H1 (cell line): Measurements from ENCODE around the gene TNN. TPM values are rescaled to one million over a fixed set of nuclear protein-coding genes. Genes with fewer than 3 reads are reported as not detected.

Experiments used
- CTCF ChIA-PET: fragments of 300-600 bp; sonication (Branson Sonifier 250); formaldehyde crosslinking; loops from one replicate; lab custom pipeline; 2021; ENCODE audit not compliant: partially characterized antibody; lab: Charles Lee
- POLR2A ChIA-PET: fragments of 300-600 bp; sonication (Branson Sonifier 250); formaldehyde crosslinking; loops from one replicate; lab custom pipeline; 2021; ENCODE audit warnings: inconsistent platforms; ENCODE audit not compliant: partially characterized antibody; lab: Charles Lee
- DNase-seq, 2 experiments: peaks; one replicate each; pipeline versions ENCODE4 v3.0.0 to v3.0.0-alpha.2; 2010 to 2022; ENCODE audit warnings: low spot score in 2 of 2, low read depth in 1 of 2, mixed read lengths in 1 of 2
- FAIRE-seq: peaks from 2 replicates; lab custom pipeline; 2011; peaks lifted over from hg19 to GRCh38; lab: Jason Lieb, UNC
- H2AFZ ChIP-seq: 2 replicates; pipeline ENCODE4 v1.8.1; 2012; ENCODE audit warnings: low read length, inconsistent platforms
- H2AK5ac ChIP-seq: 2 replicates; pipeline ENCODE4 v1.6.1; 2013; ENCODE audit warnings: low read depth, low read length
- H2BK120ac ChIP-seq: replicated peaks from 2 replicates; pipeline ENCODE3; 2013; ENCODE audit warnings: low read depth, low read length, inconsistent platforms
- H2BK12ac ChIP-seq: 2 replicates; pipeline ENCODE4 v1.6.1; 2013; ENCODE audit warnings: low read depth, low read length
- H2BK15ac ChIP-seq: 2 replicates; pipeline ENCODE4 v1.6.1; 2013; ENCODE audit warnings: low read length
- H2BK20ac ChIP-seq: 2 replicates; pipeline ENCODE4 v1.6.1; 2013; ENCODE audit warnings: low read length
- H2BK5ac ChIP-seq: 2 replicates; pipeline ENCODE4 v1.6.1; 2013; ENCODE audit warnings: low read depth, low read length
- H3K14ac ChIP-seq: 2 replicates; pipeline ENCODE4 v1.6.1; 2013; ENCODE audit warnings: inconsistent platforms; ENCODE audit not compliant: insufficient read length
- H3K18ac ChIP-seq: 2 replicates; pipeline ENCODE4 v1.6.1; 2013; ENCODE audit warnings: low read length; ENCODE audit errors: extremely low read depth
- H3K23ac ChIP-seq: 2 replicates; pipeline ENCODE4 v1.6.1; 2013; ENCODE audit warnings: inconsistent platforms; ENCODE audit not compliant: insufficient read length
- H3K23me2 ChIP-seq: 2 replicates; pipeline ENCODE4 v1.6.1; 2013; ENCODE audit warnings: low read depth, low read length
- H3K27ac ChIP-seq: 2 replicates; pipeline ENCODE4 v1.6.1; 2011; ENCODE audit warnings: low read depth, low read length, inconsistent platforms
- H3K27me3 ChIP-seq, 4 experiments: replicated peaks in 1 of 4; 1 replicate in 1 of 4; 2 replicates in 3 of 4; pipeline versions ENCODE4 v1.6.1 to v1.8.1; 2011 to 2013; ENCODE audit warnings: low read length in 3 of 4, mild to moderate bottlenecking in 3 of 4, inconsistent platforms in 2 of 4, mixed read lengths in 2 of 4, moderate library complexity in 1 of 4; ENCODE audit not compliant: control insufficient read depth in 3 of 4, insufficient read depth in 3 of 4; ENCODE audit errors: extremely low read depth in 1 of 4
- H3K36me3 ChIP-seq, 4 experiments: 2 replicates each; pipeline versions ENCODE4 v1.6.1 to v1.8.1; 2011 to 2013; ENCODE audit warnings: mild to moderate bottlenecking in 4 of 4, low read length in 3 of 4, moderate library complexity in 2 of 4, control low read depth in 1 of 4, inconsistent platforms in 1 of 4; ENCODE audit not compliant: insufficient read depth in 4 of 4, control insufficient read depth in 2 of 4
- H3K4ac ChIP-seq: replicated peaks from 2 replicates; pipeline ENCODE3; 2013; ENCODE audit warnings: low read length, low read depth, mixed read lengths, inconsistent platforms; ENCODE audit not compliant: insufficient read length
- H3K4me1 ChIP-seq, 4 experiments: replicated peaks in 1 of 4; 1 replicate in 1 of 4; 2 replicates in 3 of 4; pipeline versions ENCODE4 v1.6.1 to v1.8.1; 2011 to 2013; ENCODE audit warnings: low read length in 3 of 4, inconsistent platforms in 2 of 4, mixed read lengths in 1 of 4; ENCODE audit not compliant: insufficient read depth in 4 of 4, control insufficient read depth in 3 of 4
- H3K4me2 ChIP-seq, 2 experiments: 2 replicates each; pipeline versions ENCODE4 v1.6.1 to v1.8.1; 2011 to 2013; ENCODE audit warnings: low read depth in 2 of 2, low read length in 2 of 2, control low read depth in 1 of 2, inconsistent platforms in 1 of 2, mild to moderate bottlenecking in 1 of 2; ENCODE audit not compliant: insufficient read depth in 1 of 2
- H3K4me3 ChIP-seq, 4 experiments: fragments of 200-600, 300-600 bp in 1 of 4; sonication (generic), shearing (Covaris generic), sonication (Bioruptor Twin) in 1 of 4; 2 replicates each; pipeline versions ENCODE4 v1.5.1 to v1.8.1; 2011 to 2016; ENCODE audit warnings: low read length in 4 of 4, low read depth in 3 of 4, control low read depth in 2 of 4, inconsistent platforms in 2 of 4, mild to moderate bottlenecking in 2 of 4, mixed read lengths in 1 of 4, moderate library complexity in 1 of 4; ENCODE audit not compliant: insufficient read depth in 2 of 4; ENCODE audit errors: extremely low read depth in 1 of 4
- H3K56ac ChIP-seq: replicated peaks from 2 replicates; pipeline ENCODE3; 2013; ENCODE audit warnings: low read depth, mild to moderate bottlenecking, mixed read lengths, low read length, inconsistent platforms; ENCODE audit not compliant: insufficient read length
- H3K79me1 ChIP-seq: 2 replicates; pipeline ENCODE4 v1.6.1; 2013; ENCODE audit warnings: low read depth, low read length, control low read depth
- H3K79me2 ChIP-seq, 2 experiments: 2 replicates each; pipeline versions ENCODE4 v1.6.1 to v1.8.1; 2012 to 2013; ENCODE audit warnings: low read length in 2 of 2, mild to moderate bottlenecking in 2 of 2, inconsistent platforms in 1 of 2; ENCODE audit not compliant: insufficient read depth in 2 of 2, control insufficient read depth in 1 of 2
- H3K9ac ChIP-seq, 4 experiments: replicated peaks in 1 of 4; 1 replicate in 1 of 4; 2 replicates in 3 of 4; pipeline versions ENCODE4 v1.6.1 to v1.8.1; 2011 to 2013; ENCODE audit warnings: low read depth in 3 of 4, low read length in 3 of 4, control low read depth in 2 of 4, mild to moderate bottlenecking in 2 of 4, moderate library complexity in 2 of 4, inconsistent platforms in 1 of 4; ENCODE audit errors: extremely low read depth in 1 of 4
- H3K9me3 ChIP-seq, 2 experiments: 2 replicates each; pipeline versions ENCODE4 v1.6.1 to v1.8.1; 2012 to 2013; ENCODE audit warnings: mild to moderate bottlenecking in 2 of 2, moderate library complexity in 2 of 2, control low read depth in 1 of 2, inconsistent platforms in 1 of 2, low read depth in 1 of 2, low read length in 1 of 2, mixed read lengths in 1 of 2; ENCODE audit not compliant: insufficient read depth in 2 of 2
- H4K20me1 ChIP-seq, 2 experiments: replicated peaks in 1 of 2; 2 replicates each; pipeline versions ENCODE3 to v1.8.1; 2011 to 2013; ENCODE audit warnings: inconsistent platforms in 2 of 2, low read length in 2 of 2, mild to moderate bottlenecking in 1 of 2; ENCODE audit not compliant: insufficient read depth in 2 of 2, control insufficient read depth in 1 of 2
- H4K5ac ChIP-seq: 2 replicates; pipeline ENCODE4 v1.6.1; 2013; ENCODE audit warnings: low read length, low read depth, mixed read lengths, inconsistent platforms; ENCODE audit not compliant: insufficient read length
- H4K8ac ChIP-seq: 2 replicates; pipeline ENCODE4 v1.8.0; 2013; ENCODE audit warnings: mild to moderate bottlenecking, moderate library complexity, low read length, inconsistent platforms; ENCODE audit not compliant: insufficient read depth; ENCODE audit errors: extremely low read depth
- H4K91ac ChIP-seq: replicated peaks from 2 replicates; pipeline ENCODE3; 2013; ENCODE audit warnings: low read length, mixed read lengths, inconsistent platforms; ENCODE audit not compliant: insufficient read length
- CBX5 ChIP-seq: fragments of 300-800, 300-1000 bp; sonication (generic); IDR thresholded peaks from 2 replicates; pipeline ENCODE4 v1.7.1; 2016; ENCODE audit warnings: antibody characterized with exemption, low read length, low read depth
- CBX8 ChIP-seq: fragments of 300-800, 300-1000 bp; sonication (generic); IDR thresholded peaks from 2 replicates; pipeline ENCODE4 v1.7.1; 2016; ENCODE audit warnings: low read depth, low read length, borderline replicate concordance
- EGR1 ChIP-seq: IDR thresholded peaks from 2 replicates; pipeline ENCODE4 v1.6.1; 2011; ENCODE audit warnings: low read depth, low read length, borderline replicate concordance
- KDM1A ChIP-seq: fragments of 200-600, 300-600 bp; sonication (generic); IDR thresholded peaks from 2 replicates; pipeline ENCODE4 v1.7.1; 2016; ENCODE audit warnings: mild to moderate bottlenecking, low read length, borderline replicate concordance
- KDM5A ChIP-seq: fragments of 200-600 bp; IDR thresholded peaks from 2 replicates; pipeline ENCODE4 v1.7.1; 2012; ENCODE audit warnings: mild to moderate bottlenecking, low read length, inconsistent platforms, mixed read lengths
- NRF1 ChIP-seq: IDR thresholded peaks from 2 replicates; pipeline ENCODE4 v1.6.1; 2011; ENCODE audit warnings: mild to moderate bottlenecking, low read depth, low read length, improper control_type of control experiment
- RNF2 ChIP-seq: fragments of 200-900, 300-1000 bp; sonication (generic); IDR thresholded peaks from 2 replicates; pipeline ENCODE4 v1.7.1; 2016; ENCODE audit warnings: borderline replicate concordance, low read depth, mild to moderate bottlenecking, antibody characterized with exemption, low read length; ENCODE audit not compliant: poor library complexity, severe bottlenecking; ENCODE audit errors: missing control alignments
- RXRA ChIP-seq: IDR thresholded peaks from 2 replicates; pipeline ENCODE4 v1.6.1; 2011; ENCODE audit warnings: low read depth, mild to moderate bottlenecking, low read length, moderate library complexity; ENCODE audit not compliant: insufficient read depth
- SIN3A ChIP-seq, 2 experiments: IDR thresholded peaks in 1 of 2; conservative IDR thresholded peaks in 1 of 2; 2 replicates each; pipeline ENCODE4 v1.6.1; 2011 to 2012; ENCODE audit warnings: low read length in 2 of 2, improper control_type of control experiment in 1 of 2, low read depth in 1 of 2, mild to moderate bottlenecking in 1 of 2
- SP1 ChIP-seq: IDR thresholded peaks from 2 replicates; pipeline ENCODE4 v1.6.1; 2011; ENCODE audit warnings: low read depth, low read length
- TAF1 ChIP-seq: IDR thresholded peaks from 2 replicates; pipeline ENCODE4 v1.6.1; 2011; ENCODE audit warnings: mild to moderate bottlenecking, low read depth, low read length
- TAF7 ChIP-seq: optimal IDR thresholded peaks from 2 replicates; pipeline ENCODE3; 2011; ENCODE audit warnings: low read depth, mild to moderate bottlenecking, inconsistent platforms, low read length, moderate library complexity, borderline replicate concordance
- YY1 ChIP-seq: IDR thresholded peaks from 2 replicates; pipeline ENCODE4 v1.6.1; 2011; ENCODE audit warnings: low read depth, mild to moderate bottlenecking, low read length
- ZNF274 ChIP-seq: IDR thresholded peaks from 2 replicates; pipeline ENCODE4 v1.7.0; 2012; ENCODE audit warnings: low read length, borderline replicate concordance; ENCODE audit errors: extremely low read depth
- WGBS, 2 experiments: shearing (Covaris generic) in 1 of 2; methylation state at CpG; one replicate each; pipeline versions ENCODE4 v1.1.6 to v1.1.7; 2013 to 2015; ENCODE audit warnings: low lambda C conversion rate in 2 of 2, mixed read lengths in 2 of 2, inconsistent platforms in 1 of 2, low coverage in 1 of 2, missing lambda C conversion rate in 1 of 2; ENCODE audit not compliant: insufficient replicate concordance in 2 of 2, insufficient coverage in 1 of 2, insufficient read length in 1 of 2; ENCODE audit errors: extremely low coverage in 1 of 2, missing lambda C conversion rate in 1 of 2; 5-methylcytosine and 5-hydroxymethylcytosine counted together
- polyA plus RNA-seq, 7 experiments: library from polyadenylated mRNA; depleted of rRNA in 3 of 7; stranded (reverse) in 5 of 7; unstranded in 2 of 7; fragments of >200 nt in 5 of 7; fragments of 200-250 nt in 2 of 7; gene quantifications; 1 replicate in 5 of 7; 2 replicates in 1 of 7; 4 replicates in 1 of 7; pipeline versions ENCODE4 v1.2.1 to v1.2.3, GENCODE V29; 2011 to 2013; ENCODE audit warnings: missing spikeins in 2 of 7, mixed read lengths in 2 of 7
- total RNA-seq: library from RNA; stranded (reverse); fragmentation: NEBNext Ultra II Directional; extraction: Animal tissue kit (Norgen Biotek cat#: 25700); gene quantifications from 2 replicates; pipeline ENCODE4 v1.2.1, GENCODE V29; 2021

TNN gene
- total and polyA plus RNA-seq, 2 of the 8 experiments (the other 6 are each of a cell fraction or from before 2014, with no cell fraction given) = 0.21 to 0.30 TPM

DNA sequence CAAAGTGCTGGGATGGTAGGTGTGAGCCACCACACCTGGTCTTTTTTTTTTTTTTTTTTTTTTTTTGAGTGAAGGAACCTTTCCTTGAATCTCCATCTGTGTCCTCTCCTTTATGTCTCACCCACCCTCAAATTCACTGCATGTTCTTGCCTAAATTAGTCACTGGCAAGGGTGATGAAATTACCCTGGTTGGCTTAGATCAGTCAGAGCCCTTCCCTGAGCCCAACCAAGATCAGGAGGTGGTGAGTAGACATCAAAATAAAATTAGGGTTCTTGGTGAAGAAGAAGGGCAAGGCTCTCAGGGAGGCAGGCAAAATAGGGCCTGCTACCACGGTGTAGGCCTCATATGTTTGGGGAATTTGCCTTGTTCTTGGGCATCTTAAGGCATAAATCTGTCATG lies 5.3 kb upstream of the TNN start:
- no peak overlapping the region for H4K8ac ChIP-seq
- H3K27ac ChIP-seq = no peak overlapping the region
- no peak overlapping the region for H2BK15ac ChIP-seq
- H3K9me3 ChIP-seq = no peaks in the 10 kb centered on the region
- H3K23ac ChIP-seq = no peak overlapping the region
- no peak overlapping the region for H3K56ac ChIP-seq
- H3K36me3 ChIP-seq = no peaks in the 10 kb centered on the region
- no peak overlapping the region for H3K4me3 ChIP-seq
- no peaks in the 10 kb centered on the region for H3K79me2 ChIP-seq
- no peak for FAIRE-seq
- H2BK120ac ChIP-seq = no peak overlapping the region
- 100% methylated on average over 1 of the region's 1 CpG; no CpG with 5 or more reads in 1 of the 2 experiments for WGBS, 2 experiments
- H2BK20ac ChIP-seq = no peak overlapping the region
- no peak for DNase-seq
- H3K79me1 ChIP-seq = no peaks in the 10 kb centered on the region
- no peak overlapping the region for H3K9ac ChIP-seq
- H2AFZ ChIP-seq = no peak overlapping the region
- no peak overlapping the region for H4K5ac ChIP-seq
- no peak overlapping the region for H2BK12ac ChIP-seq
- H2BK5ac ChIP-seq = no peak overlapping the region
- no peaks in the 10 kb centered on the region for H3K27me3 ChIP-seq
- CTCF ChIA-PET = interaction anchor here (0.9 to 1.7 kb wide), 6 partner anchors 9 to 84 kb away, joined by 3 to 4 read pairs (median 4); no protein-coding TSS in a partner anchor
- H2AK5ac ChIP-seq = no peak overlapping the region
- no peaks in the 10 kb centered on the region for H4K20me1 ChIP-seq
- H3K18ac ChIP-seq = no peak overlapping the region
- POLR2A ChIA-PET = no interaction called here
- H3K4me1 ChIP-seq = no peaks in the 10 kb centered on the region
- H4K91ac ChIP-seq = no peak overlapping the region
- no peaks in the 10 kb centered on the region for H3K23me2 ChIP-seq
- no peak overlapping the region for H3K4ac ChIP-seq
- H3K4me2 ChIP-seq = no peak overlapping the region
- no peak overlapping the region for H3K14ac ChIP-seq
- TF ChIP-seq TAF1 = no peak
- no peak for TF ChIP-seq NRF1
- TF ChIP-seq CBX5 = no peak
- no peak for TF ChIP-seq TAF7
- no peak for TF ChIP-seq RXRA
- no peak for TF ChIP-seq KDM1A
- TF ChIP-seq KDM5A = no peak
- TF ChIP-seq ZNF274 = no peak
- TF ChIP-seq EGR1 = no peak
- TF ChIP-seq SP1 = no peak
- TF ChIP-seq RNF2 = no peak
- no peak for TF ChIP-seq SIN3A (conservative IDR thresholded peaks at IDR 0.05 in 1 of 2, IDR thresholded peaks at IDR 0.05 in 1 of 2; ENCODE audit: low read depth in 1 of 2, low read length in 2 of 2)
- TF ChIP-seq YY1 = no peak
- no peak for TF ChIP-seq CBX8
